ENCODE data around the gene TSPAN9. TPM values are rescaled to one million over a fixed set of nuclear protein-coding genes. Genes with fewer than 3 reads are reported as not detected.

The TSPAN9 gene
- total and polyA plus RNA-seq, 4 experiments from 2014 or later = 0.67 to 0.84 TPM; not detected in 2

DNA sequence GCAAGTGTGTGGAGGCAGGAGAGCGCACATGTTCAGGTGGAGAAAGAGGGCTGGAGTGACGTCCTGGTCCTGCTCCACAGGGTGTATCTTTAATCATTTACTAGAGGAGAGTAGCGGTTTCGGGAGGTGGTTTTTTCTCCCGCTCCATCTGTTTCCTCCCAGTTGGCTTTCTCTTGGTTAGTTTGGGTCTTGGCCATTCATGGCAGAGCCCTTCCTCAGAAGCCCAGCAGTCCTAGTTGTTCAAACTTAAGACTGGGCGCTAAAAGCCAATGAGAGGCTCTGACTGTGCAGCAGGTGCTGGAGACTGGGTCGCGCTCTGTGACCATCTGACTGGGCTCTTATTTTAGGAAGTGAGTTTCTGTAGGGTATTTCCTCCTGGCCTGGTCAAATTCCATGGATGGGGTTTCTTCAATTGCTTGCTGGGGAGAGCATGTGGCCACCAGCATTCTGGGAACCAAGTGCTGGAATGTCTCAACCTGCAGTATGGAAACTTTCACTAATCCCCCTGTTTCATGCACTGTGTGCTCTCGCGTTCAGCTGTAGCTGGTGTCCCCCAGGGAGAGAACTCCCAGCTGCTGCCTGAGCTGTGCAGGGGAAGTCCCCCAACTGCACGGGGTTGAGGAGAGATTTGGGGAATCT lies 27.4 kb upstream of the TSPAN9 start:
- H3K36me3 ChIP-seq (ENCODE audit: insufficient read depth, low read length) = no peaks in the 10 kb centered on the region
- Mint-ChIP-seq H3K4me3 (no peak overlapping the region), H3K27me3 (peaks cover 10 to 19% of the 10 kb centered on the region in 2 donors), H3K36me3 (no peaks in the 10 kb centered on the region), H3K27ac (no peak overlapping the region), H3K4me1 (no peaks in the 10 kb centered on the region), H3K9me3 (no peaks in the 10 kb centered on the region)
- H3K4me1 ChIP-seq (ENCODE audit: insufficient read depth, low read length) = no peaks in the 10 kb centered on the region
- H3K27me3 ChIP-seq (ENCODE audit: insufficient read depth, low read length) = no peaks in the 10 kb centered on the region
- POLR2A ChIA-PET (ENCODE audit: partially characterized antibody) = no interaction called here
- CTCF ChIA-PET (ENCODE audit: partially characterized antibody) = no interaction called here
- no peaks in the 10 kb centered on the region for H3K9me3 ChIP-seq (ENCODE audit: control insufficient read depth in 1 of 2, low read length in 2 of 2)
- no peak overlapping the region for H3K4me3 ChIP-seq (ENCODE audit: low read length in 2 of 2)
- intact Hi-C loops (cut with micrococcal nuclease) = loop anchor here (10.0 kb wide), 1 partner anchor 205 kb away; no protein-coding TSS in a partner anchor
- no peak overlapping the region for H3K27ac ChIP-seq (ENCODE audit: low read depth, low read length)
- DNase-seq = no peak

DNA sequence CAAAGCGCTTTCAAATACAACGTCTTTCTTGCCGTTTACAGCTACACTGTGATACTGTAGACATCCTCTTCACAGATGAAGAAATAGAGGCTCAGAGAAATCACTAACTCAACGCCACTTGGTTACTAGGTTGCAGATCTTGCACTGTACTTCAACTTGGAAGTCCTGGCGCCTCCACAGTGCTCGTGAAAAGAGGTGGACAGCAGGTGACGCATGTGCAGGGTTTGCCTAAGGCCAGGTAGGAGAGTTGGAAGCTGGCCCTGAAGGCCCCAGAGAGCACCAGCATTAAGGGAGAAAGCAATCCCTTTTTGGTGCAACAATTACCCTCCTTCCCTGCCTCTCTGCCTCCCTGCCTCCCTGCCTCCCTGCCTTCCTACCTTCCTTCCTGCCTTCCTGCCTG lies 22.8 kb upstream of the TSPAN9 start:
- CTCF ChIA-PET (ENCODE audit: partially characterized antibody) = no interaction called here
- no peaks in the 10 kb centered on the region for H3K36me3 ChIP-seq (ENCODE audit: insufficient read depth, low read length)
- H3K9me3 ChIP-seq (ENCODE audit: control insufficient read depth in 1 of 2, low read length in 2 of 2) = no peaks in the 10 kb centered on the region
- Mint-ChIP-seq H3K9me3 (no peaks in the 10 kb centered on the region), H3K27ac (no peak overlapping the region), H3K27me3 (peaks cover 12 to 19% of the 10 kb centered on the region in 2 donors), H3K4me3 (no peak overlapping the region), H3K4me1 (no peaks in the 10 kb centered on the region), H3K36me3 (no peaks in the 10 kb centered on the region)
- H3K4me3 ChIP-seq (ENCODE audit: low read length in 2 of 2) = no peak overlapping the region
- no peak overlapping the region for H3K27ac ChIP-seq (ENCODE audit: low read depth, low read length)
- no peaks in the 10 kb centered on the region for H3K27me3 ChIP-seq (ENCODE audit: insufficient read depth, low read length)
- no peak for DNase-seq
- H3K4me1 ChIP-seq (ENCODE audit: insufficient read depth, low read length) = no peaks in the 10 kb centered on the region
- POLR2A ChIA-PET (ENCODE audit: partially characterized antibody) = no interaction called here
- intact Hi-C loops (cut with micrococcal nuclease) = no loop called here

DNA sequence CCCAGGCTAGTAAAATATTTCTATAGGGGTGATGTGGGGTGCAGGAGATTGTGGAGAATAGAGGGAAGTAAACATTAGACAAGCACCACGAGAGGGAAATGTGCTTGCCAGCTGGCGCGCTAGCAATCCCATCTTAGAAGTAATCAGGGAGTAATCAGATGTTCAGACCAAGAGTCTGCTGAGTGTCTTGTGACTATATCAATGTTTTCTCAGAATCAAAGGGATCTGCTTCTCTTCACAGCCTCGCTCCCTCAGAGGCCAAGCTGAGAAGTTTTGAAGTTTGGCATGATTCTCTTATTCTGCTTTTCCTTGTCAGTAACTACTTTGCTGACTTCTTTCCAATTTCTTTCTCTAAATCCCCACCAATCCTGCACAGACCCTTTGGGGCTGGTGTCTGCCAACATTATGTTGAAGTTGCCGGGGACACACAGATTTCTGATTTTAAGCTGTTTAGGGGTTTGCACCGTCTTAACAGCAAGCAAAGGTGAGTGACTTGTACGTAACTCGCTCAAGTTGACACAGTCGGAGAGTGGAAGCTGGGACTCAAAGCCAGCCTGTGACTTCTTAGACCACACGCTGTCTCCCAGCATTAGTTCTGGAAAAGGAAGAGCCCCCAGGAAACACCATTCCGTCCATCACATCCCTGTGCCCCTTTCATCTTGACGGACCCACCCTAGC lies 22.0 kb upstream of the TSPAN9 start:
- Histone ChIP-seq H3K27ac (ENCODE audit: low read depth, low read length) (no peak overlapping the region), H3K4me1 (ENCODE audit: insufficient read depth, low read length) (no peaks in the 10 kb centered on the region), H3K27me3 (ENCODE audit: insufficient read depth, low read length) (no peaks in the 10 kb centered on the region), H3K4me3 (ENCODE audit: low read length in 2 of 2) (no peak overlapping the region), H3K36me3 (ENCODE audit: insufficient read depth, low read length) (no peaks in the 10 kb centered on the region), H3K9me3 (ENCODE audit: control insufficient read depth in 1 of 2, low read length in 2 of 2) (no peaks in the 10 kb centered on the region)
- Mint-ChIP-seq H3K4me1 (no peaks in the 10 kb centered on the region), H3K4me3 (no peak overlapping the region), H3K36me3 (no peaks in the 10 kb centered on the region), H3K27ac (no peak overlapping the region), H3K27me3 (peaks cover 13 to 18% of the 10 kb centered on the region in 2 donors), H3K9me3 (no peaks in the 10 kb centered on the region)
- DNase-seq = no peak
- ChIA-PET POLR2A (ENCODE audit: partially characterized antibody) (no interaction called here), CTCF (ENCODE audit: partially characterized antibody) (no interaction called here)
- intact Hi-C loops (cut with micrococcal nuclease) = no loop called here

GRCh38 chr12:3055704-3056467 lies 21.3 kb upstream of the TSPAN9 start:
- POLR2A ChIA-PET (ENCODE audit: partially characterized antibody) = no interaction called here
- no peaks in the 10 kb centered on the region for H3K4me1 ChIP-seq (ENCODE audit: insufficient read depth, low read length)
- no peaks in the 10 kb centered on the region for H3K36me3 Mint-ChIP-seq
- H3K27me3 Mint-ChIP-seq = peaks cover 16 to 21% of the 10 kb centered on the region in 2 donors
- no peaks in the 10 kb centered on the region for H3K9me3 Mint-ChIP-seq
- no peaks in the 10 kb centered on the region for H3K27me3 ChIP-seq (ENCODE audit: insufficient read depth, low read length)
- H3K4me3 Mint-ChIP-seq = no peak overlapping the region
- H3K27ac Mint-ChIP-seq = no peak overlapping the region
- CTCF ChIA-PET (ENCODE audit: partially characterized antibody) = no interaction called here
- H3K27ac ChIP-seq (ENCODE audit: low read depth, low read length) = no peak overlapping the region
- no peak overlapping the region for H3K4me3 ChIP-seq (ENCODE audit: low read length in 2 of 2)
- H3K36me3 ChIP-seq (ENCODE audit: insufficient read depth, low read length) = no peaks in the 10 kb centered on the region
- DNase-seq = no peak
- intact Hi-C loops (cut with micrococcal nuclease) = no loop called here
- H3K9me3 ChIP-seq (ENCODE audit: control insufficient read depth in 1 of 2, low read length in 2 of 2) = no peaks in the 10 kb centered on the region
- H3K4me1 Mint-ChIP-seq = no peaks in the 10 kb centered on the region

DNA sequence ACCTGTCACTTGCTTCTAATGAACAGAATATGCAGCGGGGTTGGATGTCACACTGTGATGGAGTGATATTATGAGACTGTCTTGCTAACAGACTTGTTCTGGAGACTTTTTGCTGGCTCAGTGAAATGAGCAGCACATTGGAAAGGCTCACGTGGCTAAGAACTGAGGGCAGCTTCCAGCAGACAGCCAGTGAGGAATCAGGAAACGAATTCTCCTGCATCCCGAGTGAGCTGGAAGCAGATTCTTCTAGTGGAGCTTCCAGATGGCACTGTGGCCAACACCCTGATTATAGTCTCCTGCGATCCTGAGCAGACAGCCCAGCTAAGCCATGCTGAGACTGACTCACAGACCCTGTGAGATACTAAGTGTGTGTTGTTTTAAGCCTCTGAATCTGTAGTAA lies 16.1 kb upstream of the TSPAN9 start:
- no peaks in the 10 kb centered on the region for H3K4me1 Mint-ChIP-seq
- CTCF ChIA-PET (ENCODE audit: partially characterized antibody) = interaction anchor here (1.2 kb wide), 1 partner anchor 12 kb away, joined by 3 read pairs; no protein-coding TSS in a partner anchor

GRCh38 chr12:3061501-3062215 lies 15.5 kb upstream of the TSPAN9 start:
- ChIA-PET CTCF (ENCODE audit: partially characterized antibody) (interaction anchor here (1.2 kb wide), 1 partner anchor 11 kb away, joined by 3 read pairs; no protein-coding TSS in a partner anchor), POLR2A (ENCODE audit: partially characterized antibody) (no interaction called here)
- no peak overlapping the region for H3K27ac ChIP-seq (ENCODE audit: low read depth, low read length)
- H3K4me1 ChIP-seq (ENCODE audit: insufficient read depth, low read length) = no peaks in the 10 kb centered on the region
- H3K27me3 ChIP-seq (ENCODE audit: insufficient read depth, low read length) = no peaks in the 10 kb centered on the region
- Mint-ChIP-seq H3K9me3 (peaks cover 0 to 15% (median 8%) of the 10 kb centered on the region in 8 donors), H3K27me3 (peaks cover 21 to 29% of the 10 kb centered on the region in 2 donors), H3K27ac (no peak overlapping the region), H3K4me3 (no peak overlapping the region), H3K36me3 (peaks cover 0 to 3% of the 10 kb centered on the region in 2 donors), H3K4me1 (no peaks in the 10 kb centered on the region)
- H3K4me3 ChIP-seq (ENCODE audit: low read length in 2 of 2) = no peak overlapping the region
- H3K9me3 ChIP-seq (ENCODE audit: control insufficient read depth in 1 of 2, low read length in 2 of 2) = no peaks in the 10 kb centered on the region
- no peaks in the 10 kb centered on the region for H3K36me3 ChIP-seq (ENCODE audit: insufficient read depth, low read length)
- intact Hi-C loops (cut with micrococcal nuclease) = no loop called here
- DNase-seq = no peak

More for the DNA sequence above, 16.1 kb upstream of the TSPAN9 start:
- Mint-ChIP-seq H3K36me3 (peaks cover 0 to 3% of the 10 kb centered on the region in 2 donors), H3K27ac (no peak overlapping the region), H3K27me3 (peaks cover 21 to 31% of the 10 kb centered on the region in 2 donors), H3K4me3 (no peak overlapping the region), H3K9me3 (peaks cover 0 to 15% (median 8%) of the 10 kb centered on the region in 8 donors)
- DNase-seq = no peak
- no peaks in the 10 kb centered on the region for H3K27me3 ChIP-seq (ENCODE audit: insufficient read depth, low read length)
- POLR2A ChIA-PET (ENCODE audit: partially characterized antibody) = no interaction called here
- no peaks in the 10 kb centered on the region for H3K9me3 ChIP-seq (ENCODE audit: control insufficient read depth in 1 of 2, low read length in 2 of 2)
- no peak overlapping the region for H3K4me3 ChIP-seq (ENCODE audit: low read length in 2 of 2)
- H3K36me3 ChIP-seq (ENCODE audit: insufficient read depth, low read length) = no peaks in the 10 kb centered on the region
- H3K27ac ChIP-seq (ENCODE audit: low read depth, low read length) = no peak overlapping the region
- no peaks in the 10 kb centered on the region for H3K4me1 ChIP-seq (ENCODE audit: insufficient read depth, low read length)
- intact Hi-C loops (cut with micrococcal nuclease) = no loop called here

DNA sequence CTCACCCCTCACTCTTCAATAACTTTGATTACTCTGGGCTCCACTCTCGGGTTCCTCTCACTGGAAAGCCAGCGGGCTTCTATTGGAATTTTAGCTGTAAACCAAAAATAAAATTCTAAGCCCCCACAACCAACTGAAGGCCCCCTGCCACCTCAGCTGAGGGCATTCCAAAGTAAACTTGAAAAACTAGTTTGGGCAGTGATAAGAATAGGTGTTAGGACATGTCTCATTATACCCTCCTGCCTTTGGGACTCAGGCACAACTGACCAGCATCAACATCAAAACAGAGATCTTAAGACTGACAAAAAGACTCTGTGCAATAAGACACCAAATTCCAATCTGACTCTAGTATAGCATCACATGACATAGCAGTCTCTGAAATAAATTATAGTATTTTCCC lies 11.9 kb upstream of the TSPAN9 start:
- Histone ChIP-seq H3K4me1 (ENCODE audit: insufficient read depth, low read length) (no peaks in the 10 kb centered on the region), H3K9me3 (ENCODE audit: control insufficient read depth in 1 of 2, low read length in 2 of 2) (no peaks in the 10 kb centered on the region), H3K27me3 (ENCODE audit: insufficient read depth, low read length) (no peaks in the 10 kb centered on the region), H3K36me3 (ENCODE audit: insufficient read depth, low read length) (no peaks in the 10 kb centered on the region), H3K4me3 (ENCODE audit: low read length in 2 of 2) (no peak overlapping the region), H3K27ac (ENCODE audit: low read depth, low read length) (no peak overlapping the region)
- POLR2A ChIA-PET (ENCODE audit: partially characterized antibody) = no interaction called here
- intact Hi-C loops (cut with micrococcal nuclease) = no loop called here
- Mint-ChIP-seq H3K36me3 (peaks cover 0 to 3% of the 10 kb centered on the region in 2 donors), H3K4me1 (no peaks in the 10 kb centered on the region), H3K9me3 (peaks cover 0 to 15% (median 8%) of the 10 kb centered on the region in 8 donors), H3K4me3 (no peak overlapping the region), H3K27ac (no peak overlapping the region), H3K27me3 (peaks cover 21 to 32% of the 10 kb centered on the region in 2 donors)
- DNase-seq = no peak
- CTCF ChIA-PET (ENCODE audit: partially characterized antibody) = interaction anchor here (0.6 kb wide), 1 partner anchor 46 kb away, joined by 4 read pairs; no protein-coding TSS in a partner anchor
